Measurements from ENCODE around the gene MATK.

The MATK gene

DNA sequence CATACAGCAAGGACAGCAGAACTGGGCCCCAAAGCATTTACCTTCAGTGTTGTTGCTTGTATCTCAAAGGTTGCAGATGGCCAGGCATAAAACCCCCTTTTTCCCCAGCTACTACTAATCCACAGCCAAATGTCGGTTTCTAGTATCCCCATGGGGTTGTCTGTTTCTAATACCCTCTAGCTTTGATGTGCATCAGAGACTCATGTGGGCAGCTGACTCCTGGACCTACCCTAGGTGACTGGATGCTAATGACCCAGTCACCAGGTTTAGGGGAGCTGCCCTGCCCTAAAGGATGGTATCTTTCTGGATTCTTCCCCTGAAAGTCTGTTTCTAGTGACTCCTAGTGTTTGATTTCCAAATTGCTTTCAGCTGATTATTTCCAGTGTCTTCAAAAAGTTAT lies 54.1 kb downstream of the MATK start:
- ChIA-PET POLR2A (interaction anchor here (0.7 kb wide), 2 partner anchors 9 to 44 kb away, joined by 4 read pairs; no protein-coding TSS in a partner anchor), CTCF (interaction anchor here (0.6 kb wide), 1 partner anchor 248 kb away, joined by 3 read pairs; no protein-coding TSS in a partner anchor)
- H3K4me1 ChIP-seq (ENCODE audit: control insufficient read depth, insufficient read depth, low read length), result no peaks in the 10 kb centered on the region
- no peak overlapping the region for H3K27ac ChIP-seq (ENCODE audit: extremely low read depth, low read depth, low read length)
- H3K9me3 ChIP-seq (ENCODE audit: control insufficient read depth, insufficient read depth, low read depth, low read length), result no peaks in the 10 kb centered on the region
- H3K4me3 ChIP-seq (ENCODE audit: low read depth, low read length), result no peak overlapping the region
- TF ChIP-seq ZNF112 (tag by site-specific recombination; IDR thresholded peaks at IDR 0.05), result no peak
- TF ChIP-seq, protein P1, sequence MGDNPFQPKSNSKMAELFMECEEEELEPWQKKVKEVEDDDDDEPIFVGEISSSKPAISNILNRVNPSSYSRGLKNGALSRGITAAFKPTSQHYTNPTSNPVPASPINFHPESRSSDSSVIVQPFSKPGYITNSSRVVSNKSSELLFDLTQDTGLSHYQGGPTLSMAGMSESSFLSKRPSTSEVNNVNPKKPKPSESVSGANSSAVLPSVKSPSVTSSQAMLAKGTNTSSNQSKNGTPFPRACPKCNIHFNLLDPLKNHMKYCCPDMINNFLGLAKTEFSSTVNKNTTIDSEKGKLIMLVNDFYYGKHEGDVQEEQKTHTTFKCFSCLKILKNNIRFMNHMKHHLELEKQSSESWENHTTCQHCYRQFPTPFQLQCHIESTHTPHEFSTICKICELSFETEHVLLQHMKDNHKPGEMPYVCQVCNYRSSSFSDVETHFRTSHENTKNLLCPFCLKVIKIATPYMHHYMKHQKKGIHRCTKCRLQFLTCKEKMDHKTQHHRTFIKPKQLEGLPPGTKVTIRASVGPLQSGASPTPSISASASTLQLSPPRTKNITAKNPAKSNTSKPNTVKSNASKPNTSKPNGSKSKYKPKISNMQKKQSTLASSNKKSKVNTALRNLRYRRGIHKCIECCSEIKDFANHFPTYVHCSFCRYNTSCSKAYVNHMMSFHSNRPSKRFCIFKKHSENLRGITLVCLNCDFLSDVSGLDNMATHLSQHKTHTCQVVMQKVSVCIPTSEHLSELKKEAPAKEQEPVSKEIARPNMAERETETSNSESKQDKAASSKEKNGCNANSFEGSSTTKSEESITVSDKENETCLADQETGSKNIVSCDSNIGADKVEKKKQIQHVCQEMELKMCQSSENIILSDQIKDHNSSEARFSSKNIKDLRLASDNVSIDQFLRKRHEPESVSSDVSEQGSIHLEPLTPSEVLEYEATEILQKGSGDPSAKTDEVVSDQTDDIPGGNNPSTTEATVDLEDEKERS (tag by site-specific recombination; IDR thresholded peaks at IDR 0.05), result peak; percentile 82
- TF ChIP-seq ZNF146 (tag by site-specific recombination; IDR thresholded peaks at IDR 0.05), result peak; percentile 79
- TF ChIP-seq, protein P2, sequence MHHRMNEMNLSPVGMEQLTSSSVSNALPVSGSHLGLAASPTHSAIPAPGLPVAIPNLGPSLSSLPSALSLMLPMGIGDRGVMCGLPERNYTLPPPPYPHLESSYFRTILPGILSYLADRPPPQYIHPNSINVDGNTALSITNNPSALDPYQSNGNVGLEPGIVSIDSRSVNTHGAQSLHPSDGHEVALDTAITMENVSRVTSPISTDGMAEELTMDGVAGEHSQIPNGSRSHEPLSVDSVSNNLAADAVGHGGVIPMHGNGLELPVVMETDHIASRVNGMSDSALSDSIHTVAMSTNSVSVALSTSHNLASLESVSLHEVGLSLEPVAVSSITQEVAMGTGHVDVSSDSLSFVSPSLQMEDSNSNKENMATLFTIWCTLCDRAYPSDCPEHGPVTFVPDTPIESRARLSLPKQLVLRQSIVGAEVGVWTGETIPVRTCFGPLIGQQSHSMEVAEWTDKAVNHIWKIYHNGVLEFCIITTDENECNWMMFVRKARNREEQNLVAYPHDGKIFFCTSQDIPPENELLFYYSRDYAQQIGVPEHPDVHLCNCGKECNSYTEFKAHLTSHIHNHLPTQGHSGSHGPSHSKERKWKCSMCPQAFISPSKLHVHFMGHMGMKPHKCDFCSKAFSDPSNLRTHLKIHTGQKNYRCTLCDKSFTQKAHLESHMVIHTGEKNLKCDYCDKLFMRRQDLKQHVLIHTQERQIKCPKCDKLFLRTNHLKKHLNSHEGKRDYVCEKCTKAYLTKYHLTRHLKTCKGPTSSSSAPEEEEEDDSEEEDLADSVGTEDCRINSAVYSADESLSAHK (tag by site-specific recombination; IDR thresholded peaks at IDR 0.05), result peak; percentile 99
- H3K36me3 ChIP-seq (ENCODE audit: control insufficient read depth in 2 of 2, insufficient read depth in 1 of 2, low read length in 2 of 2), result no peaks in the 10 kb centered on the region

DNA sequence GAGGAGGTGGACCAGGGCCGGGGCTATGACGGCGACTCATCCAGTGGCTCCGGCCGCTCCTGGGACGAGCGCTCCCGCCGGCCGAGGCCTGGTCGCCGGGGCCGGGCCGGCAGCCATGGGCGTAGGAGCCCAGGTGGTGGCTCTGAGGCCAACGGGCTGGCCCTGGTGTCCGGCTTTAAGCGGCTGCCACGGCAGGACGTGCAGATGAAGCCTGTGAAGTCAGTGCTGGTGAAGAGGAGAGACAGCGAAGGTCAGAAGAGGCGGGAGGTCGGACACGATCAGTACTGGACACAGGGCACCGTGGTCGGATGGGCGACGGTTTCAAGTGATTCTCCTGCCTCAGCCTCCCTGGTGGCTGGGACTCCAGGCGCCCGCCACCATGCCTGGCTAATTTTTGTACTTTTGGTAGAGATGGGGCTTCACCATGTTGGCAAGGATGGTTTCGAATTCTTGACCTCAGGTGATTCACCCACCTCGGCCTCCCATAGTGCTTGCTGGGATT lies 55.7 kb downstream of the MATK start:
- POLR2A ChIA-PET, result no interaction called here
- Histone ChIP-seq H3K4me1 (ENCODE audit: control insufficient read depth, insufficient read depth, low read length) (no peaks in the 10 kb centered on the region), H3K36me3 (ENCODE audit: control insufficient read depth in 2 of 2, insufficient read depth in 1 of 2, low read length in 2 of 2) (no peaks in the 10 kb centered on the region), H3K4me3 (ENCODE audit: low read depth, low read length) (no peak overlapping the region), H3K27ac (ENCODE audit: extremely low read depth, low read depth, low read length) (no peak overlapping the region), H3K9me3 (ENCODE audit: control insufficient read depth, insufficient read depth, low read depth, low read length) (no peaks in the 10 kb centered on the region)
- CTCF ChIA-PET, result interaction anchor here (0.6 to 1.3 kb wide), 2 partner anchors 10 to 278 kb away, joined by 3 read pairs; no protein-coding TSS in a partner anchor
- TF ChIP-seq, protein P2 (tag by site-specific recombination; IDR thresholded peaks at IDR 0.05), result peak; percentile 72
- no peak for TF ChIP-seq ZNF132 (tag by site-specific recombination; IDR thresholded peaks at IDR 0.05; ENCODE audit: borderline replicate concordance)

Data from HEK293 (cell line).